ENCODE data around the gene GRIN2C.

GRIN2C gene

DNA sequence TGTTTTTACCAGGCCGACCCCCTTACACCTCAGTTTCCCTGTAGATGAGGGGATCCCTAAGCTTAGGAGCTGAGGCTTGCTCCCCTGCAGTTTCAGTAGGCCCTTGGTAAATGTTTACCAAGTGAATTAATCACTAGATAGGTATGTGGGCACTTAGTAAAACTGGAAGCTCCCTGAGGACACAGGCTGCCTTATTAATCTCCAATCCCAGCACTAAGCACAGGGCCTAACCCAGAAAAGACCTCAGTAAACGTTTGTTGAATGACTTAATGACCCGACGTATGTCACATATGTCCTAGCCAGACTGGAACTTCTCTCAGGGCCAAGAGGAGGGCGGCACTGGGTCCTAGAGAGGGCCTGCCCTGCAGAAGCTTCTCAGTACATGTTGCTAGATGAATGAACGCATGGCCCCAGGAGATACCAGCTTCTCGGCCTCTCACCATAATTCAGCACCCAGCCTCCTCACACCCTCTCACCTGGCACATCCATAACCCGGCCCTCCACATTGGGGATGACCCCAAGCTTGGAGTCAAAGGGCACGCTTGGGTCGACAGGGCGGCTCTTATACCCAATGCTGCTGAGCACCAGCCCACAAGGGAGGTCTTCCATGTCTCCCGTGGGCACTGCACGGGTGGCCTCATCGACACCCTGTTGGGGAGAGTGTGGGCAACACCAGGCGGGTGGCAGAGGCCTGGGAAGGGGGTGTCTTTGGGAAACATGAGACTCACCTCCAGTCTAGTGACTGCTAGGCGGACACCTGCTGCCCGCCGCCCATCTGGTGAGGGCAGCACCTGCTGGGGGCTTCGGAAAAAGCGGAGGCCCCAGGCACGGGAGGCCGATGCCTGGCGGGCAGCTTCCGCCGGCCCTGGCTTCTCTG lies 4.0 kb upstream of the GRIN2C start:
- no peak for DNase-seq

- no peak for DNase-seq
Observed at GRCh38 chr17:74862919-74863318, 3.2 kb upstream of the GRIN2C start.

DNA sequence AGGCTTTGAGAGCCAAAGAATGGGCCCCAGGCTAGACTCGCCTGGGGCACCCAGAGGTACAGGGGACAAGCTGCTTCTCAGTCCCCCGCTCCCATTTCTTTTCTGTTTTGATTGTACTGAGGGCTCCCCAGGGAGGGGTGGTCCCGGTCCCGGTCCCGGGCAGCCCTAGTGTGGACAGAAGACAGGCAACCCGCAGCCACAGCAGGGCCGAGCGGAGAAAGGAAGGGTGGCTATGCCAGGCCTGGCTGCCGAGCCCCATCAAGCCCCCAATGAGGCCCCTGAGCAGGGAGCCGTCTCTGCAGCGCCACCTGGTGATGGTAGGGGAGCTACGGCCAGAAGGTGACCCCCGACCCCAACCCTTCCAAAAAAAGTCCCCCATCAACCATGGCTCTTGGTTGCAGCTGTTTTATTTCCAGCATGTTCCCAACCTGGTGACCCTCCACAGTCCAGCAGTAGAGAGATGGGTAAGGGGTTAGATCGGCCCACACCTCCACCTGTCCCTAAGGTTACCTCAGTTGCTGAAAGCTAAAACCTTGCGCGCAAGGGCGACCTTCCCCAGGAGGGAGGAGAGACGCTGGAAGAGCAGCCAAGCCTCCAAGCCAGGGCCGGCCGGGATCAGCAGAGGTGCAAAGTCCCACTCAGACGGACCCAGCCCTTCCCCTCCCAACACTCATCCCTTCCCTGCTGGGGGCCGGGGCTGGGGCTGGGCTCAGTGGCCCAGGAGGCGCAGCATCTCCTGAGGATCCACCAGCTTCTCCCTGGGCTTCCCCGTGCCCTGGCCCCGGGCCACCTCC lies 2.6 kb upstream of the GRIN2C start:
- DNase-seq: peak; percentile 26 to 64

- DNase-seq: no peak
Observed at GRCh38 chr17:74861662-74862107, 2.0 kb upstream of the GRIN2C start.

DNA sequence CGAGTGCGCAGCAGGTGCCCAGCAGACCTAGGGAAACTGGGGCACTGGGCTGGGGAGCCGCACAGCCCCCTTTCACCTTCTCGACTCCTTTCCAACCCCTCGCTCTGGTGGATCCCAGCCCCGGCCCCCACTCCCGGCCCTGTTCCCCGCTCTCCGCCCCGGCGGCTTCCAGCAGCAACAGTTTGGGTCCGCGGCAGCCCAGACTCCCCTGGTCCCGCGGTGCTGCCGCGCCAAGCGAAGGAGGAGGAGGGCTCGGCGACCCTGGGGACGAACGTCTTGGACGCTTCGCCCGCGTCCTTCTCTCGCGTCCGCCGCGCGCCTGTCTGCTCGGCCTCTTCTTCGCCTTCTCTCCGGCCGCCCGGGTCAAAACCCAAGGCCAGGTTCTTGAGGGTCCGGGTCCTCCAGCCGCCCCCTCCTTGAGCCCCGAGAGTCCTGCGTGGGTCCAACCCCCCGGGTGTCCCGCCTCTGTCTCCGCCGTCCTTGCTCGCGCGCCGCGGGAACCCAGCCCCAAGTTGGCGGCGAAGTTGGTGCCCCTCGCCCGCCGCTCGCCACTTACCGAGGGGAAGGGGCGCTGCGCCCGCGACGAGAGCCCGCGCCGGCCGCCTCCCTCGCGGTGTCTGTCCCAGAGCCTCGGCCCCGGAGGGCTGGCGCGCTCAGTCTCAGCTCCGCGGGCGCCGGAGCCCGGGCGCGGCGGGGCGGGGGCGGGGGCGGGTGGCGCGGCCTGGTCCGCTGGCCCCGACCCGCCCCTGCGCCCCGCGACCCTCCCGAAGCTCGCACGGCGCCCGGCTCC lies 1.4 kb upstream of the GRIN2C start:
- DNase-seq: no peak

- DNase-seq: no peak
Observed at GRCh38 chr17:74860229-74860871, 665 bp upstream of the GRIN2C start.

- no peak for DNase-seq
Observed at GRCh38 chr17:74858672-74859458, 820 bp downstream of the GRIN2C start.

- no peak for DNase-seq
Observed at GRCh38 chr17:74857191-74857590, 2.5 kb downstream of the GRIN2C start.

GRCh38 chr17:74856112-74856511 lies 3.6 kb downstream of the GRIN2C start:
- DNase-seq: no peak

- DNase-seq: no peak
Observed at GRCh38 chr17:74855323-74855722, 4.4 kb downstream of the GRIN2C start.

DNA sequence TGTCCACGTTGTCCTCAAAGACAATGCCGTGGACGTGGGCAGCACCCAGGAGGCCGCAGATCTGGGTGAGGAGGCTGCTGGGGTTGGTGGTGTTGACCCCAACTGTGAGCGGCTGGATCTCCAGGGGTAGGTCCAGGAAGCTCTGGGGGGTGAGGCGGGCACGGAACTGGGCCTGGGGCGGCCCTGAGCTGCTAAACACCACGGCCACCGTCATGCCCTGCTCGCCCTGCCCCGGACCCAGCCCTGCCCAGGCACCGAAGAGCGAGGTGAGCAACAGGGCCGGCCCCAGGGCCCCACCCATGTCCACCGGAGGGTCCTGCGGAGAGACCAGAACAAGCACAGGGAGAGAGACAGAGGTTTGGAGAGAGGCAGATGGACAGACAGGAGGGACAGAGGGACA lies 4.9 kb downstream of the GRIN2C start:
- no peak for DNase-seq

GRCh38 chr17:74853669-74854068 lies 6.0 kb downstream of the GRIN2C start:
- DNase-seq: no peak

- DNase-seq: no peak
Observed at GRCh38 chr17:74853048-74853397, 6.7 kb downstream of the GRIN2C start.

DNA sequence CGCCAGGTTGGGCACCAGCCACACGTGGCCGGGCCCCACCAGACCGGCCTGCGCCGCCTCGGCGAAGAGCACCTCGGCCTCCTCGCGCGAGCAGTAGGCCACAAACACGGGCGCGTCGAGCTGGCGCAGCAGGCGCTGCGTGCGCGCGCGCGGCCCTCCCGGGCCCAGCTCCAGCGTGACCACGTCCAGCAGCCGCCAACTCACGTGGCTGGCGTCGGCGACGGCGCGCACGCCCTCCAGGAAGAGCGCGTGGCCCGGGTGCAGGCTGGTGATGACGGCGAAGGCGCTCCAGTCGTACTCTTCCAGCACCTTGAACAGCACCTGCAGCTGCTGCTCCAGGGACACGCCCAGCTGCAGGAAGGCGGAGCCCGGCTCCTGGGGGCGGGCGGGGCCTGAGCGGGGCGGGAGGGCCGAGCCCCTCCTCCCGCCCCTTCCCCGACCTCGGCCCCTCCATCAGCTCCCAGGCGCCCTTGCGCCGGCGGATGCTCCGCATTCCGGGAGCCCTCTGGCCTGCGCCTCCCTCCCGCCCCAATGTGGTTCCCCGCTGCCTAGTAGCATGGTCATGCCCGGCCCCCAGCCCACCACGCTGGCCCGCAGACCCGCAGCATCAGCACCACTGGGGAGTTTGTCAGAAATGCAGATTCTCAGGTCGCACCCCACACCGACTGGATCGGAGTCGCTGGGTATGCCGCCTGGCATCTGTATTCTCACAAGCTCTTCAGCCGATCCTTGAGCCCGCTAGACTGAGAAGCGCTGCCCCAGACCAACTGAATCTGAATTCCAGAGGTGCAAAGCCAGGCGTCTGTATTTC lies 7.2 kb downstream of the GRIN2C start:
- no peak for DNase-seq

- no peak for DNase-seq
Observed at GRCh38 chr17:74851612-74852236, 8.0 kb downstream of the GRIN2C start.

GRCh38 chr17:74850914-74851313 lies 8.8 kb downstream of the GRIN2C start:
- DNase-seq: no peak

DNA sequence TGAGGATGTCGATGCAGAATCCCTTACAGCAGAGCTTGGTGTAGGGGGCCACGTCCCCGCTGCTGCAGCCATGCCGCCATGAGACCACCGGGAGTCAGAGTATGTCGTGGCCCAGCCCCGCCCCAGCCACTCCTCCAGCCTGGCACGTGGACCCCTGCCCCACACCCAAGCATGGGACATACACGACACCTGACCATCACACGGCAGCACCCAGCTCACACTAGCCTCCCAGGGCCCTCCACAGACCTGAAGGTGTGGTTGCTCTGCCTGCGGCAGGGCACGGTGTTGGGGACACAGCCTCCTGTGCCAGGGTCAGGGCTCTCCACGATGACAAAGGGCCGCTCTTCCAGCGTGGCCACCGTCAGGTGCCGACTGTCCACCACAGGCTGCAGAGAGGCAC lies 9.4 kb downstream of the GRIN2C start:
- DNase-seq: no peak

GRCh38 chr17:74848656-74849399 lies 10.9 kb downstream of the GRIN2C start:
- no peak for DNase-seq

GRCh38 chr17:74846621-74847020 lies 13.1 kb downstream of the GRIN2C start:
- DNase-seq: no peak

- DNase-seq: no peak
Observed at GRCh38 chr17:74843352-74843627, 16.4 kb downstream of the GRIN2C start.

Measured in inflammatory macrophage treated with lipopolysaccharide for 1 hour (primary cell).